ACC112 (cell line): Measurements from ENCODE around the gene SLC16A13.

Experiments
- H2AFZ ChIP-seq: fragments of 200-600 bp; sonication (generic); one replicate; pipeline ENCODE4 v1.6.0; 2017; ENCODE audit warnings: antibody characterized with exemption, low read length; ENCODE audit not compliant: unreplicated experiment
- H3K27ac ChIP-seq: fragments of 200-600 bp; sonication (generic); 2 replicates; pipeline ENCODE4 v1.5.1; 2014; ENCODE audit warnings: low read depth, mild to moderate bottlenecking, antibody characterized with exemption, low read length, moderate library complexity
- H3K27me3 ChIP-seq: fragments of 200-600 bp; sonication (generic); 2 replicates; pipeline ENCODE4 v1.6.1; 2014; ENCODE audit warnings: mild to moderate bottlenecking, antibody characterized with exemption, low read length, moderate library complexity, mixed read lengths; ENCODE audit not compliant: insufficient read depth
- H3K36me3 ChIP-seq: fragments of 200-600 bp; sonication (generic); 2 replicates; pipeline ENCODE4 v1.6.1; 2016; ENCODE audit warnings: mild to moderate bottlenecking, antibody characterized with exemption, low read length, moderate library complexity, mixed read lengths; ENCODE audit not compliant: insufficient read depth
- H3K4me1 ChIP-seq: fragments of 200-600 bp; sonication (generic); one replicate; pipeline ENCODE4 v1.6.1; 2016; ENCODE audit warnings: low read length, mixed read lengths; ENCODE audit not compliant: insufficient read depth, unreplicated experiment, control insufficient read depth
- H3K4me3 ChIP-seq: fragments of 200-600 bp; sonication (generic); 2 replicates; pipeline ENCODE4 v1.5.1; 2014; ENCODE audit warnings: mild to moderate bottlenecking, low read depth, low read length
- H3K79me2 ChIP-seq: fragments of 200-600 bp; sonication (generic); one replicate; pipeline ENCODE4 v1.6.0; 2016; ENCODE audit warnings: low read length; ENCODE audit not compliant: control insufficient read depth, unreplicated experiment, insufficient read depth

Gene SLC16A13

DNA sequence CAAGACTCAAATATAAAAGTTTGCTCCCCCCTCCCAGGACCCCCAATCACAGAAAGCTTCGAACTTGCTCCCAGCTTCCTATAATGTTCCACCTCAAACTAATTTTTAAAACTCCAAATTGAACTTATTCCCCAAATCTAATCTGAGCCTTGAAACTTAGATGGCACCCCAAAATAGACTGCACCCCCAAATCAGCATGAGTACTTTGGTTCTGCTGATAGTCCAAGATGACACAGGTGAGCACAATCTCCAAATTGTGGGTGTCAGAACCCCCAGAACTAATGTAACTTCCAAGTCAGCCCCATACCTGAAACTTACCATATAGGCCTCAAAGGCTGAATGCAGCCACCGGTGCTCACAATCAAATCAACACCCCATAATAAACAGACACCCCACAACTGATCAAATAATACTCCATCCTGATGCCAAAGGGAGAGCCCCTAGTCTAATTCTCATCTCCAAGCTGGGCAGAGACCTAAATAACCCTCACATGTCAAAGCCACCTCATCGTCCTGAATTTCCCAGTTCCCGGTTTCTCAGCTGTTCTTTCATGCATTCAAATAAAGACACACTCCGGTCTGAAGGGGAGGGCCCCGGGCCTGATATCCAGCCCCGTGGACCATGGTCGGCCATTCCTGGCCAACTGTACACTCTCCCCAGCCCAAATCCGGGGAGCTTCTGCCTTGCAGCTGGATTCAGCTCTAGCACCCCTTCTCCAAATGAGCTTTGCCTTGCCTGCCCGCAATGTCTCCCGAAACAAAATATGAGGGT is 14.7 kb upstream of the SLC16A13 start:
- Histone ChIP-seq H3K4me3 (peak overlapping the region; percentile 65; the same call in 1 of the 2 replicates), H3K27me3 (peaks cover 13% of the 10 kb centered on the region), H3K79me2 (no peaks in the 10 kb centered on the region), H3K4me1 (peaks cover 14% of the 10 kb centered on the region), H2AFZ (no peak overlapping the region), H3K36me3 (no peaks in the 10 kb centered on the region), H3K27ac (no peak overlapping the region)

DNA sequence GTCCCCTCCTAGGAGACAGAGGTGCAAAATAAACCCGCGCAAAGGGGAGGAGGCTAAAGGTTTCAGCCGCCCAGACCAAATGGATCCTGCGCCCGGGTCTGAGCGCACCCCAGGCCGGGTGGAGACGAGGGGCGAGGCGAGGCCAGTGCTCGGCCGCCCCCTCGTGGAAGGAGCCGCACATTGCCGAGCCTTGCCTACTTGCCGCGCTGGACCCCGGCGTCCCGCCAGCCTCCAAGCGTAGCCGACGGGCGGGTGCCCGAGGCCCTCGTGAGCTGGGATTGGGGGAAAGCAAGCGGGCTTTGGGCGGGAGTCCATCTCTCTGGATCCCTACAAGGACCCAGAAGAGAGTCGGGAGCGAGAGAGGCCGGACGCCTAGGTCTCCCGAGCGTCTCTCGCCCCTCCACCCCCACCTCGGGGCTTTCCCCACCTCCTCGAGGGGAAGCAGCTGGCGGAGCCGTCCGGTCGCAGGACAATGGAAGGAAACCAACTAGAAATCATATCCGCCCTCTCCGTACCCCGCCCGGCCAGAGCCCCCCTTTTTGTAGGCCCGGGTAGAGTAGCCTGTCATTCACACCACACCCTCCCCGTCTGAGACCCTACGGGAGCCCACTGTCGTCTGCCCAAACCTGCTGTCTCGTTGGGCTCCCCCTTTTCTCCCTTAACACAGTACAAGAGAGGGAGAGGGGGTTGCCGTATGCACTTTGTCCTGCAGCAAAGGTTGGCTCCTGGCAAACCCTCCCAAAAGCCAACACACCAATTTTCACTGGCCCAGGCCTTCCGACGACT is 13.6 kb upstream of the SLC16A13 start:
- Histone ChIP-seq H3K27me3 (peaks cover 13% of the 10 kb centered on the region), H2AFZ (no peak overlapping the region), H3K79me2 (no peaks in the 10 kb centered on the region), H3K27ac (no peak overlapping the region), H3K4me3 (peak overlapping the region; percentile 65), H3K36me3 (no peaks in the 10 kb centered on the region), H3K4me1 (peaks cover 7% of the 10 kb centered on the region)

- Histone ChIP-seq H3K27me3 (peaks cover 13% of the 10 kb centered on the region), H2AFZ (no peak within 1 kb of the TSS), H3K27ac (no peak within 1 kb of the TSS), H3K4me1 (peaks cover 7% of the 10 kb centered on the region), H3K79me2 (no peaks in the 10 kb centered on the region), H3K4me3 (peak within 1 kb of the TSS; percentile 65), H3K36me3 (no peaks in the 10 kb centered on the region)
These were observed 12.8 kb upstream of the SLC16A13 start, which contains the start of gene BCL6B for GRCh38 chr17:7022781-7023571. TSS of gene BCL6B (plus strand) at chr17:7023050. CDS start at chr17:7023672, 622 bp downstream.

DNA sequence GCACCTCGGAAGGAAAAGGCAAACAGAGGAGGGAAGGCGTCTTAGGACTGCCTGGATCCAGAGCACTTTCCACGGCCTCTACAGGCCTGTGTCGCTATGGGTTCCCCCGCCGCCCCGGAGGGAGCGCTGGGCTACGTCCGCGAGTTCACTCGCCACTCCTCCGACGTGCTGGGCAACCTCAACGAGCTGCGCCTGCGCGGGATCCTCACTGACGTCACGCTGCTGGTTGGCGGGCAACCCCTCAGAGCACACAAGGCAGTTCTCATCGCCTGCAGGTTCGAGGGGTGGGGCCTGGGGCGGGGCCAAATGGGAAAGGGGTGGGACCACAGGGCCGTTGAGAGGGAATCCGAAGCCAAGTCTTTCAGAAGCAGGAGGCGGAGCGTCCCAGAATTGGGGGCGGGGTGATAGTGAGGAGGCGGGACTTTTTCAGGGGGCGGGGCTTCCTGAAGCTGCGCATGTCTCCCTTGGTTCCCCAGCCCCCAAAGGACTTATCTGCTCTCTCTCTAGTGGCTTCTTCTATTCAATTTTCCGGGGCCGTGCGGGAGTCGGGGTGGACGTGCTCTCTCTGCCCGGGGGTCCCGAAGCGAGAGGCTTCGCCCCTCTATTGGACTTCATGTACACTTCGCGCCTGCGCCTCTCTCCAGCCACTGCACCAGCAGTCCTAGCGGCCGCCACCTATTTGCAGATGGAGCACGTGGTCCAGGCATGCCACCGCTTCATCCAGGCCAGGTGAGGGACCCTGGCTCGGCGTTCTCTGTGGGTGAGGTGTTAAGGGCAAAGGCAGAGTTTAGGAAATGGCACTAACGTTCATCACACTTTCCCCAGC is 12.0 kb upstream of the SLC16A13 start:
- Histone ChIP-seq H3K4me1 (peaks cover 7% of the 10 kb centered on the region), H3K4me3 (no peak overlapping the region), H3K27ac (no peak overlapping the region), H3K79me2 (no peaks in the 10 kb centered on the region), H2AFZ (no peak overlapping the region), H3K36me3 (no peaks in the 10 kb centered on the region), H3K27me3 (peaks cover 13% of the 10 kb centered on the region)

DNA sequence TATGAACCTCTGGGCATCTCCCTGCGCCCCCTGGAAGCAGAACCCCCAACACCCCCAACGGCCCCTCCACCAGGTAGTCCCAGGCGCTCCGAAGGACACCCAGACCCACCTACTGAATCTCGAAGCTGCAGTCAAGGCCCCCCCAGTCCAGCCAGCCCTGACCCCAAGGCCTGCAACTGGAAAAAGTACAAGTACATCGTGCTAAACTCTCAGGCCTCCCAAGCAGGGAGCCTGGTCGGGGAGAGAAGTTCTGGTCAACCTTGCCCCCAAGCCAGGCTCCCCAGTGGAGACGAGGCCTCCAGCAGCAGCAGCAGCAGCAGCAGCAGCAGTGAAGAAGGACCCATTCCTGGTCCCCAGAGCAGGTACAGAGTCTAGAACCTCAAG is 11.4 kb upstream of the SLC16A13 start:
- Histone ChIP-seq H3K4me1 (peaks cover 4% of the 10 kb centered on the region), H3K27me3 (peaks cover 13% of the 10 kb centered on the region), H3K27ac (no peak overlapping the region), H3K4me3 (no peak overlapping the region), H3K79me2 (no peaks in the 10 kb centered on the region), H3K36me3 (no peaks in the 10 kb centered on the region), H2AFZ (no peak overlapping the region)

GRCh38 chr17:7025245-7025644 is 10.6 kb upstream of the SLC16A13 start:
- H3K27ac ChIP-seq, result no peak overlapping the region
- no peaks in the 10 kb centered on the region for H3K79me2 ChIP-seq
- H3K27me3 ChIP-seq, result peaks cover 13% of the 10 kb centered on the region
- H3K4me3 ChIP-seq, result no peak overlapping the region
- H3K36me3 ChIP-seq, result no peaks in the 10 kb centered on the region
- H3K4me1 ChIP-seq, result peaks cover 2% of the 10 kb centered on the region
- H2AFZ ChIP-seq, result no peak overlapping the region

DNA sequence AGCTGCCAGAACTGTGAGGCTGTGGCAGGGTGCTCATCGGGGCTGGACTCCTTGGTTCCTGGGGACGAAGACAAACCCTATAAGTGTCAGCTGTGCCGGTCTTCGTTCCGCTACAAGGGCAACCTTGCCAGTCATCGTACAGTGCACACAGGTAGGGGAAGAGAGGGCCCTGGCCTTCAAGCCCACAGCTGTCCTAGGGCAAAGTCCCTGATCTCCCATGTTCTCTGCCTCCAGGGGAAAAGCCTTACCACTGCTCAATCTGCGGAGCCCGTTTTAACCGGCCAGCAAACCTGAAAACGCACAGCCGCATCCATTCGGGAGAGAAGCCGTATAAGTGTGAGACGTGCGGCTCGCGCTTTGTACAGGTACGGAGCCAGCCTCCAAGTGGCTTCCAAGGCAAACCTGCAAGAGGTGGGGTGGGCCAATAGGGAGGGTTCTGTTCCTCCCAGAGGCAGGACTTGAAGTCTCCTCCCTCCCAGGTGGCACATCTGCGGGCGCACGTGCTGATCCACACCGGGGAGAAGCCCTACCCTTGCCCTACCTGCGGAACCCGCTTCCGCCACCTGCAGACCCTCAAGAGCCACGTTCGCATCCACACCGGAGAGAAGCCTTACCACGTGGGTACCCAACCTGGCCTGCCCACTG is 9.2 kb upstream of the SLC16A13 start:
- H3K27me3 ChIP-seq, result peaks cover 13% of the 10 kb centered on the region
- H2AFZ ChIP-seq, result no peak overlapping the region
- H3K79me2 ChIP-seq, result no peaks in the 10 kb centered on the region
- no peak overlapping the region for H3K4me3 ChIP-seq
- no peak overlapping the region for H3K27ac ChIP-seq
- H3K4me1 ChIP-seq, result no peaks in the 10 kb centered on the region
- H3K36me3 ChIP-seq, result no peaks in the 10 kb centered on the region

DNA sequence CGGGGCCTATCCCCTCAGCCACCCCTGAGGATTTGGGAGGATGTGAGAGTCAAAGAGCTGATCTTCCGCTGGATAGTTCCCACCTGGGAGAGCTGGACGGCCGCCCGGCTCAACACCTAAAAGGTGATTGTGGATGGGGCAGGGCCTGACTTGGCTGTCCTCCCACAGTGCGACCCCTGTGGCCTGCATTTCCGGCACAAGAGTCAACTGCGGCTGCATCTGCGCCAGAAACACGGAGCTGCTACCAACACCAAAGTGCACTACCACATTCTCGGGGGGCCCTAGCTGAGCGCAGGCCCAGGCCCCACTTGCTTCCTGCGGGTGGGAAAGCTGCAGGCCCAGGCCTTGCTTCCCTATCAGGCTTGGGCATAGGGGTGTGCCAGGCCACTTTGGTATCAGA is 8.5 kb upstream of the SLC16A13 start:
- Histone ChIP-seq H3K4me1 (no peaks in the 10 kb centered on the region), H3K27ac (no peak overlapping the region), H2AFZ (no peak overlapping the region), H3K27me3 (peaks cover 13% of the 10 kb centered on the region), H3K36me3 (no peaks in the 10 kb centered on the region), H3K79me2 (no peaks in the 10 kb centered on the region), H3K4me3 (no peak overlapping the region)

DNA sequence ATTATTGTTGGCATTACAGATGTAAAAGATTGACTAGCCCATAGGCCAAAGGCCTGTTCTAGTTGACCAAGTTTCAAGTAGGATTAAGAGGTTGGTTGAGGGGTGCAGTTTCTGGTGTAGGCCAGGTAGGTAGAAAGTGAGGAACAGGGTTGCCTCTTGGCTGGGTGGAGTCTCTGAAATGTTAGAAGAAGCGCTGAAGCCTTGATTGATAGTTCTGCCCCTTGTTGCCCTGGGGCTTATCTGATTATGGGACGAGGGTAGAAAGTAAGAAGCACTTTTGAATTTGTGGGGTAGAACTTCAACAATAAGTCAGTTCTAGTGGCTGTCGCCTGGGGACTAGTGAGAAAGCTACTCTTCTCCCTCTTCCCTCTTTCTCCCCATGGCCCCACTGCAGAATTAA is 6.7 kb upstream of the SLC16A13 start:
- no peaks in the 10 kb centered on the region for H3K27me3 ChIP-seq
- no peak overlapping the region for H2AFZ ChIP-seq
- H3K36me3 ChIP-seq, result no peaks in the 10 kb centered on the region
- H3K4me1 ChIP-seq, result no peaks in the 10 kb centered on the region
- H3K4me3 ChIP-seq, result no peak overlapping the region
- H3K79me2 ChIP-seq, result no peaks in the 10 kb centered on the region
- no peak overlapping the region for H3K27ac ChIP-seq
